Mesothelial cell of epicardium (in vitro differentiated cells): ENCODE data around the gene DNM2. TPM values are rescaled to one million over a fixed set of nuclear protein-coding genes. Genes with fewer than 3 reads are reported as not detected.
"Not testable (repeated sequence)": the region's sequence is repeated elsewhere in the genome, so short reads cannot be mapped to it uniquely, and the experiment has no call there.

Source experiments
- DNase-seq, 2 experiments: peaks; one replicate each; pipeline ENCODE4 v3.0.0; 2021; ENCODE audit warnings: low spot score in 2 of 2; ENCODE audit not compliant: unreplicated experiment in 2 of 2
- H3K27ac Mint-ChIP-seq: 2 replicates; pipeline ENCODE4 v1.8.0; 2021; ENCODE audit warnings: mixed read lengths
- H3K27me3 Mint-ChIP-seq: 2 replicates; pipeline ENCODE4 v1.8.0; 2021; ENCODE audit warnings: low read depth, mixed read lengths
- H3K36me3 Mint-ChIP-seq: 2 replicates; pipeline ENCODE4 v1.8.0; 2021; ENCODE audit warnings: mixed read lengths
- H3K4me1 Mint-ChIP-seq: 2 replicates; pipeline ENCODE4 v1.8.0; 2021; ENCODE audit warnings: mixed read lengths
- H3K4me3 Mint-ChIP-seq: 2 replicates; pipeline ENCODE4 v1.8.0; 2021; ENCODE audit warnings: mild to moderate bottlenecking, moderate library complexity, mixed read lengths
- H3K9me3 Mint-ChIP-seq: 2 replicates; pipeline ENCODE4 v1.8.0; 2021; ENCODE audit warnings: mixed read lengths
- total RNA-seq: library from RNA; stranded (reverse); gene quantifications from 3 replicates; pipeline ENCODE4 v1.2.1, GENCODE V29; 2021
- TF ChIP-seq, protein P1 (sequence below): fragments of 200-600 bp; sonication (generic); IDR thresholded peaks from one replicate; pipeline ENCODE4 v1.5.0; 2021; ENCODE audit warnings: antibody characterized with exemption; ENCODE audit not compliant: unreplicated experiment

Gene DNM2
- total RNA-seq, 1 donor from 2014 or later, result 128 TPM

GRCh38 chr19:10862561-10863106, 144.8 kb downstream of the DNM2 start:
- Mint-ChIP-seq H3K27me3 (no peaks in the 10 kb centered on the region), H3K4me1 (peaks cover 11% of the 10 kb centered on the region), H3K27ac (peak overlapping the region; percentile 48), H3K36me3 (no peaks in the 10 kb centered on the region), H3K4me3 (no peak overlapping the region), H3K9me3 (no peaks in the 10 kb centered on the region)
- TF ChIP-seq, protein P1, sequence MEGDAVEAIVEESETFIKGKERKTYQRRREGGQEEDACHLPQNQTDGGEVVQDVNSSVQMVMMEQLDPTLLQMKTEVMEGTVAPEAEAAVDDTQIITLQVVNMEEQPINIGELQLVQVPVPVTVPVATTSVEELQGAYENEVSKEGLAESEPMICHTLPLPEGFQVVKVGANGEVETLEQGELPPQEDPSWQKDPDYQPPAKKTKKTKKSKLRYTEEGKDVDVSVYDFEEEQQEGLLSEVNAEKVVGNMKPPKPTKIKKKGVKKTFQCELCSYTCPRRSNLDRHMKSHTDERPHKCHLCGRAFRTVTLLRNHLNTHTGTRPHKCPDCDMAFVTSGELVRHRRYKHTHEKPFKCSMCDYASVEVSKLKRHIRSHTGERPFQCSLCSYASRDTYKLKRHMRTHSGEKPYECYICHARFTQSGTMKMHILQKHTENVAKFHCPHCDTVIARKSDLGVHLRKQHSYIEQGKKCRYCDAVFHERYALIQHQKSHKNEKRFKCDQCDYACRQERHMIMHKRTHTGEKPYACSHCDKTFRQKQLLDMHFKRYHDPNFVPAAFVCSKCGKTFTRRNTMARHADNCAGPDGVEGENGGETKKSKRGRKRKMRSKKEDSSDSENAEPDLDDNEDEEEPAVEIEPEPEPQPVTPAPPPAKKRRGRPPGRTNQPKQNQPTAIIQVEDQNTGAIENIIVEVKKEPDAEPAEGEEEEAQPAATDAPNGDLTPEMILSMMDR, result no peak
- no peak for DNase-seq

DNA sequence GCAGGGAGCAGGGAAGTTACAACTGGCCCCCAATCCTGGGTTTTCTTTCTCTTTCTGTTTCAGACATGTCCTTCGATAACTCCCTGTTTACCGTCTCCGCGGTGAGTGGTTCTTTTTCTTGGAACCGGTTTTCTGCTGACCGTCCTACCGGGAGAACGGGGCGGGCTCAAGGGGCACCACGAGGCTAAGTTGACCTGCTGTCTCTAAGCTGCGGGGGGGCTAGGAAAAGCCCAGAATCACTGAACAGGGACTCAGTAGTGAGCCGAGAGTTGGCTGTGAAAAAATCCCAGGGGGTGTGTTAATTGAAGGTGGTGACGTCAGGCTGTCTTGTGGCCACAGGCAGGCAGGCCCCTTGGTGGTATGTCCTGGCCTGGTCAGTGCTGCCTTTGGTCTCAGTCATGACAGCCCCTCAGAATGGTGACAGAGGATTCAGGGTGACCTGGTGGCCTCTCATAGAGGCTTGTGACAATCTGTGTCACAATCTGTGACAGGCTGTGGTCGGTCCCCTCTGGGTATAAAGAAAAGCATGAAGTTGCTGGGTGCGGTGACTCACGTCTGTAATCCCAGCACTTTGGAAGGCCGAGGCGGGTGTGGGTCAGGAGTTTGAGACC, 145.3 kb downstream of the DNM2 start:
- H3K9me3 Mint-ChIP-seq, result no peaks in the 10 kb centered on the region
- H3K4me3 Mint-ChIP-seq, result no peak overlapping the region
- H3K36me3 Mint-ChIP-seq, result no peaks in the 10 kb centered on the region
- no peaks in the 10 kb centered on the region for H3K27me3 Mint-ChIP-seq
- no peak for DNase-seq
- H3K4me1 Mint-ChIP-seq, result peaks cover 11% of the 10 kb centered on the region
- peak overlapping the region; percentile 48 for H3K27ac Mint-ChIP-seq
- TF ChIP-seq, protein P1, result no peak

GRCh38 chr19:10864538-10864899, 146.6 kb downstream of the DNM2 start:
- Mint-ChIP-seq H3K4me1 (peaks cover 11% of the 10 kb centered on the region), H3K9me3 (no peaks in the 10 kb centered on the region), H3K36me3 (no peaks in the 10 kb centered on the region), H3K27ac (no peak overlapping the region), H3K27me3 (no peaks in the 10 kb centered on the region), H3K4me3 (peak overlapping the region; percentile 22)
- TF ChIP-seq, protein P1, result peak; percentile 75
- peak; percentile 66 to 89 for DNase-seq

GRCh38 chr19:10866495-10866894, 148.6 kb downstream of the DNM2 start:
- Mint-ChIP-seq H3K27ac (no peak overlapping the region), H3K36me3 (no peaks in the 10 kb centered on the region), H3K4me3 (no peak overlapping the region), H3K4me1 (peaks cover 16% of the 10 kb centered on the region), H3K9me3 (no peaks in the 10 kb centered on the region), H3K27me3 (no peaks in the 10 kb centered on the region)
- TF ChIP-seq, protein P1, result no peak
- DNase-seq, result no peak

DNA sequence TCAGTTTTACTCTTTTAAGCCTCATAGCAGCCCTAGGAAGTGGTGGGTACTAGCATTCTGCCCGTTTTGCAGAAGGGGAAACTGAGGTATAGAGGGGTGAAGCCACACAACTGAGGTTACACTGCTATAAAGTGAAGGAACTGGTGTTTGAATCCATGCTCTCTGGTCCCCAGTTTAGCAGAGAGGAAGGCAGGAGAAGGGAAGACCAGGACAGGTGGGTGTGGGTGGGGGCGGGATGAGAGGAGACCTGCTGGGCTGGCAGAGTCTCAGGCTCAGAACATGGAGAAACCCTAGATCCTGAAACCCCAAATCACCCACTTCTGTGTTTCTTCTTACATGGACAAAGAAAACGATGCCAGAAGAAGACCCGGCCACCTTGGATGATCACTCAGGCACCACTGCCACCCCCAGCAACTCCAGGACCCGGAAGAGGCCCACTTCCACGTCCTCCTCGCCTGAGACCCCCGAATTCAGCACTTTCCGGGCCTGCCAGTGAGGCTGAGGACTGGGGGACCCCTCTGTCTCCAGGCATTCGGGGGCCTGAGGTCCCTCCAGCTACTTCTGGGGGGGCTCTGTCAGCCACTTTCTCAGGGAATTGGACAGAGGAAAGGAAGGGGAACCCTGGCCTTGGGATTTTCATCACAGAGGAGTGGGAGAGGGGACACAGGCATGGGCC, 151.1 kb downstream of the DNM2 start:
- no peaks in the 10 kb centered on the region for H3K27me3 Mint-ChIP-seq
- no peak overlapping the region for H3K4me3 Mint-ChIP-seq
- H3K9me3 Mint-ChIP-seq, result no peaks in the 10 kb centered on the region
- no peak for DNase-seq
- TF ChIP-seq, protein P1, result no peak
- H3K4me1 Mint-ChIP-seq, result peaks cover 19% of the 10 kb centered on the region
- H3K27ac Mint-ChIP-seq, result peak overlapping the region; percentile 59
- H3K36me3 Mint-ChIP-seq, result no peaks in the 10 kb centered on the region

- not testable (repeated sequence) for H3K36me3 Mint-ChIP-seq, DNase-seq, H3K9me3 Mint-ChIP-seq, H3K27me3 Mint-ChIP-seq
- Mint-ChIP-seq H3K4me1 (peaks cover 15% of the 10 kb centered on the region), H3K4me3 (peak overlapping the region; percentile 68), H3K27ac (peak overlapping the region; percentile 95)
Observed at GRCh38 chr19:10869872-10870311, 152.0 kb downstream of the DNM2 start.
